Measurements from ENCODE around the gene LRRIQ4.

The LRRIQ4 gene

GRCh38 chr3:169812332-169813235 lies at the start of gene LRRIQ4, which contains the start of gene LRRC34:
Gene LRRIQ4 (plus strand): TSS chr3:169812870. CDS start chr3:169821922, 9,052 bp downstream.
Gene LRRC34 (minus strand): TSS chr3:169812904. CDS start chr3:169812548, 356 bp downstream.
- DNase-seq, result peak; percentile 68 to 70

- DNase-seq, result peak; percentile 68 to 74
Measured at GRCh38 chr3:169764312-169764881, 48.3 kb upstream of the LRRIQ4 start.

GRCh38 chr3:169764882-169765612 lies 47.6 kb upstream of the LRRIQ4 start, which contains the start of gene TERC:
Gene TERC (minus strand): TSS chr3:169765060.
- peak; percentile 96 to 97 for DNase-seq

GRCh38 chr3:169769287-169770181 lies 43.1 kb upstream of the LRRIQ4 start, which contains the start of gene ACTRT3:
Gene ACTRT3 (minus strand): TSS chr3:169769561. CDS start chr3:169769520, 41 bp downstream.
- DNase-seq, result peak; percentile 69 to 70

- DNase-seq, result peak; percentile 57 to 92
Measured at GRCh38 chr3:169771497-169772304, 41.0 kb upstream of the LRRIQ4 start.

- DNase-seq, result peak in 1 of 2 donors; percentile 76
Measured at GRCh38 chr3:169772305-169772896, 40.3 kb upstream of the LRRIQ4 start.

- DNase-seq, result peak; percentile 91 to 92
Measured at GRCh38 chr3:169772897-169773816, 39.5 kb upstream of the LRRIQ4 start, which contains the start of gene MYNN. Gene MYNN (plus strand): TSS chr3:169773396. CDS start chr3:169774296, 900 bp downstream.

GRCh38 chr3:169774186-169774585 lies 38.5 kb upstream of the LRRIQ4 start:
- DNase-seq, result no peak

- DNase-seq, result no peak
Measured at GRCh38 chr3:169777822-169778221, 34.8 kb upstream of the LRRIQ4 start.

GRCh38 chr3:169780742-169781141 lies 31.9 kb upstream of the LRRIQ4 start:
- no peak for DNase-seq

GRCh38 chr3:169781209-169781855 lies 31.3 kb upstream of the LRRIQ4 start:
- DNase-seq, result no peak

GRCh38 chr3:169787120-169787519 lies 25.6 kb upstream of the LRRIQ4 start:
- no peak for DNase-seq

- DNase-seq, result no peak
Measured at GRCh38 chr3:169787791-169788190, 24.9 kb upstream of the LRRIQ4 start.

- DNase-seq, result no peak
Measured at GRCh38 chr3:169790219-169790618, 22.5 kb upstream of the LRRIQ4 start.

- no peak for DNase-seq
Measured at GRCh38 chr3:169790687-169791429, 21.8 kb upstream of the LRRIQ4 start.

GRCh38 chr3:169792359-169792758 lies 20.3 kb upstream of the LRRIQ4 start:
- DNase-seq, result no peak

- no peak for DNase-seq
Measured at GRCh38 chr3:169804681-169805080, 8.0 kb upstream of the LRRIQ4 start.

- no peak for DNase-seq
Measured at GRCh38 chr3:169809230-169809795, 3.4 kb upstream of the LRRIQ4 start.
